Measurements from ENCODE around the gene ATP10A.
A peak's percentile ranks its signal among the peaks of the same experiment; 100 is the strongest.

The ATP10A gene

GRCh38 chr15:25863111-25863967 lies at the start of gene ATP10A:
ATP10A (minus strand) TSS chr15:25863327; CDS start chr15:25863096, 231 bp downstream.
- DNase-seq (ENCODE audit: low read depth, low spot score): peak; percentile 73

- no peak for DNase-seq (ENCODE audit: low read depth, low spot score)
These were observed 48.9 kb upstream of the ATP10A start for GRCh38 chr15:25912035-25912434.

GRCh38 chr15:25910832-25911231 lies 47.7 kb upstream of the ATP10A start:
- DNase-seq (ENCODE audit: low read depth, low spot score): no peak

GRCh38 chr15:25909806-25910205 lies 46.7 kb upstream of the ATP10A start:
- DNase-seq (ENCODE audit: low read depth, low spot score): no peak

- no peak for DNase-seq (ENCODE audit: low read depth, low spot score)
These were observed 46.2 kb upstream of the ATP10A start for GRCh38 chr15:25909325-25909724.

- DNase-seq (ENCODE audit: low read depth, low spot score): peak; percentile 67
These were observed 42.0 kb upstream of the ATP10A start for GRCh38 chr15:25905140-25905539.

- DNase-seq (ENCODE audit: low read depth, low spot score): no peak
These were observed 40.0 kb upstream of the ATP10A start for GRCh38 chr15:25903024-25903581.

GRCh38 chr15:25901811-25902605 lies 38.9 kb upstream of the ATP10A start:
- DNase-seq (ENCODE audit: low read depth, low spot score): no peak

GRCh38 chr15:25900901-25901300 lies 37.8 kb upstream of the ATP10A start:
- DNase-seq (ENCODE audit: low read depth, low spot score): no peak

- no peak for DNase-seq (ENCODE audit: low read depth, low spot score)
These were observed 37.3 kb upstream of the ATP10A start for GRCh38 chr15:25900431-25900830.

GRCh38 chr15:25899870-25900269 lies 36.7 kb upstream of the ATP10A start:
- no peak for DNase-seq (ENCODE audit: low read depth, low spot score)

GRCh38 chr15:25897658-25898057 lies 34.5 kb upstream of the ATP10A start:
- DNase-seq (ENCODE audit: low read depth, low spot score): no peak

- no peak for DNase-seq (ENCODE audit: low read depth, low spot score)
These were observed 31.3 kb upstream of the ATP10A start for GRCh38 chr15:25894371-25894902.

GRCh38 chr15:25893596-25893995 lies 30.5 kb upstream of the ATP10A start:
- no peak for DNase-seq (ENCODE audit: low read depth, low spot score)

GRCh38 chr15:25892126-25892525 lies 29.0 kb upstream of the ATP10A start:
- peak; percentile 87 for DNase-seq (ENCODE audit: low read depth, low spot score)

- no peak for DNase-seq (ENCODE audit: low read depth, low spot score)
These were observed 28.0 kb upstream of the ATP10A start for GRCh38 chr15:25891081-25891480.

GRCh38 chr15:25890529-25890928 lies 27.4 kb upstream of the ATP10A start:
- no peak for DNase-seq (ENCODE audit: low read depth, low spot score)

GRCh38 chr15:25887870-25888269 lies 24.7 kb upstream of the ATP10A start:
- no peak for DNase-seq (ENCODE audit: low read depth, low spot score)

- DNase-seq (ENCODE audit: low read depth, low spot score): peak; percentile 61
These were observed 23.5 kb upstream of the ATP10A start for GRCh38 chr15:25886498-25887140.

- peak; percentile 36 for DNase-seq (ENCODE audit: low read depth, low spot score)
These were observed 21.2 kb upstream of the ATP10A start for GRCh38 chr15:25884370-25884769.

- DNase-seq (ENCODE audit: low read depth, low spot score): peak; percentile 91
These were observed 20.5 kb upstream of the ATP10A start for GRCh38 chr15:25883463-25884259.

All from astrocyte of the hippocampus (primary cell).